DND-41 (cell line): Measurements from ENCODE around the gene ALS2.

ENCODE experiments used
- EZH2 ChIP-seq: IDR thresholded peaks from 3 replicates; pipeline ENCODE4 v1.6.1; 2012; ENCODE audit warnings: borderline replicate concordance, low read depth, mild to moderate bottlenecking, moderate library complexity, low read length, inconsistent platforms; ENCODE audit not compliant: severe bottlenecking
- TF ChIP-seq, protein P1 (sequence below): IDR thresholded peaks from 2 replicates; pipeline ENCODE4 v1.5.1; 2012; ENCODE audit warnings: borderline replicate concordance, low read length, moderate library complexity, mild to moderate bottlenecking; ENCODE audit not compliant: poor library complexity, severe bottlenecking; ENCODE audit errors: extremely low read depth

DNA sequence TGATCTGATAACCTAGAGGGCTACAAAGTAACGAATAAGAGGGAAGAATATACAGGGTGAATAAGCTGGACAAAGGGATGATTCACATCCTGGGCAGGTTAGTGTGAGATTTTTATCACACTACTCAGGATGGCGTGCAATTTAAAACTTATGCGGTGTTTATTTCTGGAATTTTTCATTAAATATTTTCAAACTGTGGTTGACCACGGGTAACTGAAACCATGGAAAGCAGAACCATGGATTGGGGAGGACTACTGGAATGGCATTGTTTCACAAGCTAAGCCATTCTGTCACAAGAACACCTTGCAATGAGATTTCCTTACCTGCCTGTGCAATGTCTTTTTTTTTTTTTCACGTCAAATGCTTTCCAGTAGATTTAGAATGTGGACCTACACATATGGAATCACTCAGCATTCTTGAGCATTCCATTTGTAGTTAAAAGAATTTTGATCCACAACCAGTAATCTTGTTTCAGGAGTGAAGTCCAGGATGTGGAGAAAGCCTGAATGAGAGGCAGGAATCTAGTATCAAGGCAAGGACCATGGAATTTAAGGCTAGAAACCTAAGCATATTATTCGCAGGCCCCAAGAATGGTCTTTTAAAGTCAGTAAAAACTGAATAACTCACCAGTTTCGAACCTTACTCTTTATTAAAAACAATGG, 17.6 kb upstream of the ALS2 start:
- TF ChIP-seq, protein P1, sequence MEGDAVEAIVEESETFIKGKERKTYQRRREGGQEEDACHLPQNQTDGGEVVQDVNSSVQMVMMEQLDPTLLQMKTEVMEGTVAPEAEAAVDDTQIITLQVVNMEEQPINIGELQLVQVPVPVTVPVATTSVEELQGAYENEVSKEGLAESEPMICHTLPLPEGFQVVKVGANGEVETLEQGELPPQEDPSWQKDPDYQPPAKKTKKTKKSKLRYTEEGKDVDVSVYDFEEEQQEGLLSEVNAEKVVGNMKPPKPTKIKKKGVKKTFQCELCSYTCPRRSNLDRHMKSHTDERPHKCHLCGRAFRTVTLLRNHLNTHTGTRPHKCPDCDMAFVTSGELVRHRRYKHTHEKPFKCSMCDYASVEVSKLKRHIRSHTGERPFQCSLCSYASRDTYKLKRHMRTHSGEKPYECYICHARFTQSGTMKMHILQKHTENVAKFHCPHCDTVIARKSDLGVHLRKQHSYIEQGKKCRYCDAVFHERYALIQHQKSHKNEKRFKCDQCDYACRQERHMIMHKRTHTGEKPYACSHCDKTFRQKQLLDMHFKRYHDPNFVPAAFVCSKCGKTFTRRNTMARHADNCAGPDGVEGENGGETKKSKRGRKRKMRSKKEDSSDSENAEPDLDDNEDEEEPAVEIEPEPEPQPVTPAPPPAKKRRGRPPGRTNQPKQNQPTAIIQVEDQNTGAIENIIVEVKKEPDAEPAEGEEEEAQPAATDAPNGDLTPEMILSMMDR = no peak
- TF ChIP-seq EZH2 = no peak
